ENCODE data around the gene RAB43. TPM values are rescaled to one million over a fixed set of nuclear protein-coding genes. Genes with fewer than 3 reads are reported as not detected.
"Not testable (repeated sequence)": the region's sequence is repeated elsewhere in the genome, so short reads cannot be mapped to it uniquely, and the experiment has no call there.

The RAB43 gene
- total RNA-seq, 3 donors from 2014 or later = 17.4 to 32.0 (median 30.5) TPM

DNA sequence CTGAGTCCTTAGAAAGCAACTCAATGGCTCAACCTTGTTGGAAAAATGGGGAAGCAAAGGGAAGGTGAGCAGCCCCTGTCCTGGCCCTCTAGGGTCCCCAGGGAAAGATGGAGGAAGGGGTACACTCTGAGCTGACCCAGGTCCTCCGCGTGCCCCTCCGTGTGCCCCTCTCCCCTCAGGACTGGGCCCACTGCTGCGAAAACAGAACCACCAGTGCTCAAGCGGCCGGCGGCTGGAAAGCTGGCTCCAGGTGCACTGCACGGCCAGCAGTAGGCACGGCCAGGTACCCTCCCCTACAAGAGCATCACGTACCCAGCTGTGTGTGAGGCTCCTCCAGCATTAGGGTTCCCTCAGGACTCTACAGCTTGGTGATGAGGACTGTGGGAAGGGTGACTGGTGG, 26.3 kb downstream of the RAB43 start:
- intact Hi-C loops (cut with DNase I, micrococcal nuclease) = no loop called here
- ATAC-seq (no peak), DNase-seq (no peak)
- Histone ChIP-seq H3K4me1 (ENCODE audit: low read depth) (no peaks in the 10 kb centered on the region), H3K4me3 (no peak overlapping the region), H3K36me3 (ENCODE audit: low read depth) (no peaks in the 10 kb centered on the region), H3K9me3 (no peaks in the 10 kb centered on the region)
- TF ChIP-seq CTCF (IDR thresholded peaks at IDR 0.05) = no peak

DNA sequence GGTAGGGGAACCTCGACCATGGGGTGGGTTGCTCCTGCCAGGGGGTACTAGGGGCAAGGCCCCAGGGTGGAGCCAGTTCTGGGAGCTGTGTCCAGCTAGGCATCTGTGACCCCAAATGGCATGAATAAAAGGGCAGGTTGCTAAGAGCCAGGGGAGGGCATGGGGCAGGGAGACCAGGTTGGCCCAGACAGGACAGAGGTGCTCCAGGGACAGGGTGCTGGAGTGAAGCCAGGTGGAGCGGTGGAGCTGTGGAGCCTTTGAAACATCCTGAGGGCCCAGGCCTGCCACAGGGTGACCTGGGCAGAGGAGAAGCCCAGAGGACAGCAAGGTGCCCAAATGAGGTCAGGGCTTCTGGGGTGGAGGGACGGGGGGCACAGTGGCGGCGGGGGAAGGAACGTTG, 33.3 kb downstream of the RAB43 start:
- ATAC-seq = peak; percentile 9
- H3K36me3 ChIP-seq (ENCODE audit: low read depth); H3K4me1 ChIP-seq (ENCODE audit: low read depth); intact Hi-C loops (cut with DNase I, micrococcal nuclease); H3K9me3 ChIP-seq; DNase-seq; H3K4me3 ChIP-seq: not testable (repeated sequence)

DNA sequence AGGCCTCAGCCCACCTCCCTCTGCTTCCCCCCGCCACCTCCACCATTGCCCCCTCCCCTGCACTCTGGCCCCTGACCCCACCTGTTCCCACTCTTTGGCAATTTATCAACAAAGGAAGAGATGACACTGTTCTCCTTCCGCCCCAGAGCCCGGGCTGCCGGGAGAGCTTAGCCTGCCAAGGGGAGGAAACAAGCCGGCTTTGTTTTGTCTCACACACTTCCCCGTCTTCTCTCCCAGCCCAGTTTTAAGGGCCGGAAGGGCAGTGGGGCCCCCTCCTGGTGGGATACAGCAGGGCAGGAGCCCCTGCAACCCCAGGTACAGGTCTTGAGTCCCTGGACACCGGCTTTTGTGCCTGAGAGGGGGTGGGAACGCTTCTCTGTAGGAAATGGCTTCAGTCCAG, 33.7 kb downstream of the RAB43 start:
- intact Hi-C loops (cut with DNase I, micrococcal nuclease) = not testable (repeated sequence)

DNA sequence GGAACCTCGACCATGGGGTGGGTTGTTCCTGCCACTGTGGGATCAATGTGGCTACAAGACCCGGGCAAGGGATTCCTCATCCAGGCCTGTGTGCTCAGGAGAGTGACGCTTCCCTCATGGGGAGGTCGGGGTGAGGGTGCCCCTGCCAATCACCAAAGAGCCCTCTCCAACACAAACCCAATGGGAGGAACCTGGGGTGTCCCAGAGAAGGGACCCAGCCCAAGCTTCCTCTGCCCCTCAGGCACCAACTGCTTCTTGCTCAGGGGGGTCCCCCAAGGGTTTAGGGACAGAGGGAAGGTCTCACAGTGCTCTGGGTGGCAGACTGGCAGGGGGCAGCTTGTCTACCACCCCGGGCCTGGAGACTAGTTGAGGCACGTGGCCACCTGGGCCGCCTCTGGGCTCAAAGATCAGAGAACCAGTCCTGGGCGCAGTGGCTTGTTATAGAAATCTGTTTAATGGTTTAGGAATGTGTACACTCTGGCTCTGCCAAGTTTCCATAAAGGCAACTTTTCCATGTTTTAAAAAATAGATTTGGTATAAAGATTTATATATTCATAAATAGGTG, 34.4 kb downstream of the RAB43 start:
- peaks cover 2% of the 10 kb centered on the region for H3K4me1 ChIP-seq (ENCODE audit: low read depth)
- H3K9me3 ChIP-seq = no peaks in the 10 kb centered on the region
- TF ChIP-seq CTCF (IDR thresholded peaks at IDR 0.05) = no peak
- H3K36me3 ChIP-seq (ENCODE audit: low read depth) = no peaks in the 10 kb centered on the region
- no peak overlapping the region for H3K4me3 ChIP-seq
- ATAC-seq = peak; percentile 8
- peak in 2 of 3 donors; percentile 24 to 42 for DNase-seq
- intact Hi-C loops (cut with DNase I, micrococcal nuclease) = no loop called here

More for the DNA sequence above, 33.7 kb downstream of the RAB43 start:
- H3K36me3 ChIP-seq (ENCODE audit: low read depth); H3K9me3 ChIP-seq; H3K4me1 ChIP-seq (ENCODE audit: low read depth); H3K4me3 ChIP-seq: not testable (repeated sequence)
- DNase-seq = peak in 2 of 3 donors; percentile 51 to 71
- peak; percentile 94 for ATAC-seq

GRCh38 chr3:129085818-129086217, 35.8 kb downstream of the RAB43 start:
- Histone ChIP-seq H3K36me3 (ENCODE audit: low read depth) (no peaks in the 10 kb centered on the region), H3K9me3 (no peaks in the 10 kb centered on the region), H3K4me1 (ENCODE audit: low read depth) (peaks cover 2% of the 10 kb centered on the region), H3K4me3 (no peak overlapping the region)
- DNase-seq (no peak), ATAC-seq (no peak)
- no peak for TF ChIP-seq CTCF (IDR thresholded peaks at IDR 0.05)
- intact Hi-C loops (cut with DNase I, micrococcal nuclease) = no loop called here

DNA sequence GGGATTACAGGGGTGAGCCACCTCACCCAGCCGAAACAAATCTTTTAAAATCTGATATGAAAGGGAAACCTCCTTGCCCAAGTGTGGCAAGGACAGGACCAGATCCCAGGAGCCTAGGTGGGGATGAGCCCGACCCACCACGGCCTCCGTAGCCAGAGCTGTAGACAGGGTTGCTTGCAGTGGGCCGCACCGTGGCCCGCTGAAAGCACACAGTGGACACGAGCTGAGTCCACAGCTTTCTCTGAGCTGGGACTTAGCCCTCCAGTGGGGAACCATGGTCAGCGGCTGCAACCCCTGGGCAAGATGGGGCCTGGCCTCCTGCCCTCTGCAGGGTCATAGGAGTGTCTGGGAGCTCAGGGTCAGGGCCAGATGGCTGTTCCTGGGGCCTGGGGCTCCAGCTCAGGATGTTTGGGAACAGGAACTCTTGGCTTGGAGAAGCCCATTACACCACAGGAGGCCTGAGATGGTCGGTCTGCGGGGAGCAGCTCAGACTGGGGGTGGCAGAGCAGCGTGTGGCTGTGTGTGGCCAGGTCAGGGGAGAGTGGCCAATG, 36.4 kb downstream of the RAB43 start:
- ATAC-seq (no peak), DNase-seq (no peak)
- Histone ChIP-seq H3K9me3 (no peaks in the 10 kb centered on the region), H3K4me3 (no peak overlapping the region), H3K36me3 (ENCODE audit: low read depth) (no peaks in the 10 kb centered on the region), H3K4me1 (ENCODE audit: low read depth) (peaks cover 2% of the 10 kb centered on the region)
- intact Hi-C loops (cut with DNase I, micrococcal nuclease) = no loop called here
- TF ChIP-seq CTCF (IDR thresholded peaks at IDR 0.05) = no peak

DNA sequence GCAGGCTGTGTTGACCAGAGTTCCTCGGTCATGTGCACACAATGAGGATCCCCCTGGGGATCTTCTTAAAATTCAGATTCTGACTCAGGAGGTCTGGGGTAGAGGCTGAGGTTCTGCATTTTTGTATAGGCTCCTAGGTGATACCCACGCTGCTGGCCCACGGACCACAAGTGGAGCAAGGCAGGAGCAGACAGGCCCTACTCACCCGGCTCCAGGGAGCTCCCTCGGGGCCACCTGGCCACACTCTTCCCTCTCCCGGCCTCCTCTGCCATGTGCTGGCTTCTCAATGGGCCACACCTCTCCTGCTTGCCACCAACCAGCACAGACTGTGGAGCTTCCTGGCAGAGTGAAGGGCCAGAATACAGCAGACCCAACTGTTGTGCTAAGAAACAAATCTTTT, 37.1 kb downstream of the RAB43 start:
- no peak for TF ChIP-seq CTCF (IDR thresholded peaks at IDR 0.05)
- intact Hi-C loops (cut with DNase I, micrococcal nuclease) = no loop called here
- H3K36me3 ChIP-seq (ENCODE audit: low read depth) = no peaks in the 10 kb centered on the region
- no peaks in the 10 kb centered on the region for H3K9me3 ChIP-seq
- DNase-seq (no peak), ATAC-seq (no peak)
- H3K4me3 ChIP-seq = no peak overlapping the region
- peaks cover 2% of the 10 kb centered on the region for H3K4me1 ChIP-seq (ENCODE audit: low read depth)

Measured in mucosa of descending colon (tissue), 3 donors.